ENCODE results near the gene PHF23.
A peak's percentile ranks its signal among the peaks of the same experiment; 100 is the strongest.

The PHF23 gene

GRCh38 chr17:7237761-7238419, 1.4 kb downstream of the PHF23 start:
- DNase-seq = peak; percentile 77

DNA sequence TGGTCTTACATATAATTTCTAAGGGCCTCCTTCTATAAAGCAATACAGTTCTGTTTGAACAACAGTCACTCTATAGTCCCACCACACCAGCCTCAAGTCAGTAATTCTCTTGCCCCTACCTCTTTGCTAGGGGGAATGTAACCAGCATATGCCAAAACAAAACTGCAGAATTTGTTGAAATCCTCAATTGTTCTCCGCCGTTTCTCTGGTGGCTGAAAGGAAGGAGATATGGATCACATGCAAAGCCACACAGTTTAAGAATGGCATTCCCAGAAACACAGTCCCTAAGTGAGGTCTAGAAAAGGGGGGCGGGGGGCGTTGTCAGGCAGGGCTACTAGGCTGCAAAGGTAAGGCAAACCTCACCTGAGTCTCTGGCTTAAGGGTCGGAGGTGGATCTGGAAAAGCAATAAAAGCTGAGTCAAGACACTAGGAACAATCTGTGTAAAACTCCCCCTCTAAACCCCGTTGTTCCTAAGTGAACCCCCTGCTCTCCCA, 1.9 kb downstream of the PHF23 start:
- no peak for DNase-seq

DNA sequence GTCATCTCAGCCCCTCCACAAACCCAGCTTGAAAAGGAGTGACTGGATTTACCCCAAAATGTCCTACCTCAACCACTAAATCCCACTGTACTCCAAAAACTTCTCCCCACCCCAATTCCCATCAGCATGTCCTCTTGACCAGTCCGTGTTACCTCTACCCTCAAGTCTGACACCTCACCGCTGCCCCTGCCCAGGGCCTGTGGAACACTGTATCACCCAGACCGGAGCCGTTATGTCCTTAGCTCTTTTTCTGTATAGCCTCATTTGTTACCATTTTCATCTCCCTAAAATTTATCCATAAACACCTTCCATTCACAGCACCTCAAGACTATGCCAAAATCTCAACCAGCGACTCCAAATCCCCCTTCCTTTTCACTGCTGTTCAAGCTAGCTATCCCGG, 2.4 kb downstream of the PHF23 start:
- no peak for DNase-seq

- no peak for DNase-seq
Observed at GRCh38 chr17:7235693-7236665, 3.3 kb downstream of the PHF23 start.

DNA sequence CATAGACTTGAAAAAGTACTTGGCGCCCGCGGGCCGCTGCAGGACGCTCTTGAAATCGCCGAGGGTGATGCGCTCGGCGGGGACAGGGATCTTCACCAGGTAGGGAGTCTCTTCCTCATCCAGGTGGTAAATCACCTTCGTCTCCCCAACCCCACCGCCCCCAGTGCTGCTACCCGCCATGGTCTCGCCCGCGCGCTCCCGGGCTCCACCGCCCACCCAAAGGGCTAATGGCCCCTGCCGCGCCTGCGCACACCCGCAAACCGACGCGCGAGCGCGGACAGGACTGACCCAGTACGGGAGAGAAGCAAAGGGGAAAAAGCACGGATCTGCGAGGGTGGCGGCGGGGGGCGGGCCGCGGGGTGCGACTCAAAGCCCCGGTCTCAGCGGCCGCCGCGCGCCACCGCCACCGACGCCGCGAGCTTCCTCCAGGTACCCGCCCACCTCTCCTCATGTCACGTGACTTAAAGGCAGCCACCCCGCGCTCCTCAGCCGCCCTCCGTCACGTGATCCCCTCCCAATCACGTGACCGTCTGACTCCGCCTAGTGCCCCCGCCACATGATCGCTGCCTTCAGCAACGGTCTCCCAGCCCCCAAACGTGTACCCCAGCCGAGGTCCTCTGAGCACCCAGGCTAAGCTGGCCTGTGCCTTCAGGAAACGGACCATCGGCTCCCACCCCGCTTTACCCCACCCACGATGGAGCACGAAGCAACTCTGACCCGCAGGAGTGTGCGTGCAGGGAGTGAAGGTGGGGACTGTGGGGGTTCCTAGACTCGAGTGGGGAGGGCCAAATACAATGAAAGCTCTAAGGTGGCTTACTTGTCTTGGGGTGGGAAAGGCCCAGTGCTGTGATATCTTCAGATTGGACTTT, 4.9 kb downstream of the PHF23 start, which contains the start of gene DVL2:
Gene DVL2 (minus strand): TSS at position 435 of the 869 bp plus-strand sequence. CDS start 255 bp downstream, at position 180.
- peak; percentile 95 for DNase-seq

- no peak for DNase-seq
Observed at GRCh38 chr17:7233701-7234082, 5.6 kb downstream of the PHF23 start.

DNA sequence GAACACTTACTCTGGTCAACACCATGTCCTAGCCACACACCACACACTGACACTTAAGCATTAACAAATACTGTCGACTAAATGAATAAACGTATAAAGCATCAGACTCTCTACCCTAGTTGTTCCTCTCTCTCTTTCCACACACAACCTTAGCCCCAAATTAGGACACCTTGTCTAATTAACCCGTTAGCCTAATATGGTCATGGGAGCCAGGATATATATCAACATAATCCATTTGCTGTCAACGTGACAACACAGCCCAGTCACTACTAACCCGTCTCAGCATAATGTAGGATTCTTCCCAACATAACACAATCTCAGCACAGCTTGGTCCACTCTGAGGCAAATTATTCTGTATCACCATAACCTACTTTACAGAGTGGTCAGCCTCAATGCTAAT, 7.1 kb downstream of the PHF23 start:
- DNase-seq = no peak

DNA sequence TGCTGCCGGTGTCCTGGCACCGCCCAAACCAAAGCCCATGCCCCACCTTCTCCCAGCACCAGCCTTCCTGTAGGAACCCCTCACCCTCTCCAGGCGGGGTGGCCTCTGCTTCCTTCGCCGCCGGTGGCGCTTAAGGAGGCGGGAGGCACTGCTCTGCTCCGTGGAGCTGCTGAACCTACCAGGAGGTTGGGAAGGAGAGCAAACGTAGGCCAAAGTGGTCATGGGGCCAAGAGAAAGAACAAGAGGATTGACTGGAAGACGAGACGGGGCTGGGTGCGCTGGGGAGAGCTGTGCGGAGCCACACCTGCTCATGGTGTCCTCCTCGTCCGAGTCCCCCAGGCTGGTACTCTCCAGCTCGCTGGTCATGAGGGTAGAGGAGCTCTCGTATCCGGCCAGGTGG, 9.8 kb downstream of the PHF23 start:
- no peak for DNase-seq

DNA sequence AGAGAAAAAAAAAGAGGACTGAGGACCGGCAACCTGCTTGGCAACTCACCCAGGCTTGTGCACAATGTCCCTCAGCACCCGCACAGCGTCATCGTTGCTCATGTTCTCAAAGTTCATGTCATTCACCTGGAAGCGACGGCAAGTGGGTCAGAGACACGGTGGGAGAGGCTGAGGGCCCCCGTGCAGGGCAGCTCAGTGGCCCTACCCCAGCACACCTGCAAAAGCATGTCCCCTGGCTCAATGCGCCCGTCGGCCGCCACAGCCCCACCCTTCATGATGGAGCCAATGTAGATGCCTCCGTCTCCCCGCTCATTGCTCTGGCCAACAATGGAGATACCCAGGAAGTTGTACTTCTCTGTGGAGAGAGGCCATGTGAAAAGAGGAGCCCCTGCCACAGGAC, 10.3 kb downstream of the PHF23 start:
- no peak for DNase-seq

GRCh38 chr17:7226721-7227710, 12.2 kb downstream of the PHF23 start:
- no peak for DNase-seq

DNA sequence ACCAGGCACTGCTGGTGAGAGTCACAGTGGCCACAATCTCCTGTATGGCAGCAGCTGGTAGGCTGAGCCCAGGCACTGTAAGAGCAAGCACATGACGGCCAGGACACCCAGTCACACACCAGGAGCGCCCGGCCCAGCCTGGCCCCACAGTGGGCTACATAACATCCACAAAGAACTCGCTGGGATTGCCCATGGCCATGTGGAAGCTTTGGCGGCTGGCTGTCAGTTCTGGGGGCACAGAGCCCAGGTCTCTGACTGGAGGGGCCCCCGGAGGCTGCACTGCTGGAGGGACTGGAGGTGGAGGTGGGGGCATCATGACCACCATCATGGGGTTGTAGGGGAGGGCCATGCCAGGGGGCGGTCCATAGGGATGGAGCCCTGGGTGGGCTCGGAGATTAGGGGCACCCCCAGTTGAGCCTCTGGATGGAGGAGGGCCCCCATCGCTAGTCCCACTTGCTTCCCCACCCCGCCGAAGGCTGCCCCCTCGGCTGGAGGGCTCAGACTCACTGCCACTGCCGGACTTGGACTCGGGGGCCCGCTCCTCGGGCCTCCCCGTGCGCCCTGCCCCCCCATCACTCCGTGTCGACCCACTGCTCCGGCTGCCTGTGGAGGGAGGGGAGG, 13.4 kb downstream of the PHF23 start:
- DNase-seq = no peak

GRCh38 chr17:7224661-7225111, 14.6 kb downstream of the PHF23 start:
- no peak for DNase-seq

DNA sequence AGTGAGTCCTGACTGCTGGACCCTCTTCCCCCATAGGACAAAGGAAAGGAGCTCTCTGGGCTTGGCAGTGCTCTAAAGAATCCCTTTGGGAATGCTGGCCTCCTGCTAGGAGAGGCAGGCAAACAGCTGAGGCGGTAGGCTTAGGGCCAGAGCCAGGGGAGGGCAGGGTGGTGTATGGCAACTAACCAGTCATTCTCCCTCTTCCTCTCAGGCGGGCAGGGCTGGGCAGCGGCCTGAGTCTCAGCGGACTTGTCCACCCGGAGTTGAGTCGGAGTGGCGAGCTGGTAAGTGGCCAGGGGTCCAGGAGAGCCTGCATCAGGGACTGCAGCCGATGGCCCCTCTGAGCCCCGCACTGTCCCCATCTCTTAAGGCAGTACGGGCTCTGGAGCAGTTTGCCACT, 15.1 kb downstream of the PHF23 start:
- DNase-seq = no peak

- no peak for DNase-seq
Observed at GRCh38 chr17:7223375-7223774, 15.9 kb downstream of the PHF23 start.

- no peak for DNase-seq
Observed at GRCh38 chr17:7222972-7223292, 16.3 kb downstream of the PHF23 start.

- DNase-seq = no peak
Observed at GRCh38 chr17:7222093-7222971, 16.9 kb downstream of the PHF23 start.

DNA sequence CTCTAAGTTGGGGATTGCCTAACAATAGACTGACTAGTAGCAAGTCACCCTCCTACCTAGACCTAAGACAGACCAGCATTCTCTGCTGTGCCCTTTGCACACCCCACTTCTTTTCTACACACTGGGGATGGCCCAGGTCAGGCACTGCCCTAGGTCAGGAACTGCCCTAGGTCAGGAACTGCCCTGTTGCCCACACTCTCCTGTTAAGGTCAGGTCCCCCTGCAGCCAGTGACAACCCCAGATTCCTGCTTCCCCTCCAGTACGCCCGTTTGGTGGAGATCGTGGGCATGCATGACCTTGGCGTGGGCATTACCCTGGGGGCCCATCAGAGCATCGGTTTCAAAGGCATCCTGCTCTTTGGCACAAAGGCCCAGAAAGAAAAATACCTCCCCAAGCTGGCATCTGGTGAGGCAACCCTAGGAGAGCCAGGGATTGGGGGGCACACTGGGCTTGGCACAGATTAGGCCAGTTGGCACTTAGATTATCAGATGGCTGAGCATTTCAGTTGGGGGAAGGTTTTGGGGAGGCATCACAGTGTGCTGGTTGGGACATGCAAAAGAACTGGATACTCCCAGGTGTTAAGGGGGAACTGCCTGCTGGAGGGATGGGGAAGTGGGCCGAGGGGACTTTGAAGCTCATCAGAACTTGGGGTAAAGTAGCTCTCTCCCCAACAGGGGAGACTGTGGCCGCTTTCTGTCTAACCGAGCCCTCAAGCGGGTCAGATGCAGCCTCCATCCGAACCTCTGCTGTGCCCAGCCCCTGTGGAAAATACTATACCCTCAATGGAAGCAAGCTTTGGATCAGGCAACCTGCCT, 17.8 kb downstream of the PHF23 start:
- no peak for DNase-seq

GRCh38 chr17:7220593-7221277, 18.5 kb downstream of the PHF23 start:
- peak; percentile 57 for DNase-seq
